GM23338 (cell line): Measurements from ENCODE around the gene THSD7A.

Experiments used
- CTCF ChIP-seq, 2 experiments: fragments of 200-600 bp in 1 of 2; sonication (generic) in 1 of 2; conservative IDR thresholded peaks; 2 replicates each; pipeline versions ENCODE4 v1.5.1 to v1.6.1; 2016 to 2017; ENCODE audit warnings: antibody characterized with exemption in 2 of 2, low read depth in 2 of 2, mild to moderate bottlenecking in 2 of 2, moderate library complexity in 1 of 2
- EZH2 ChIP-seq: fragments of 200-600 bp; sonication (generic); IDR thresholded peaks from one replicate; pipeline ENCODE4 v1.8.0; 2017; ENCODE audit warnings: antibody characterized with exemption, mild to moderate bottlenecking, low read depth; ENCODE audit not compliant: unreplicated experiment

- TF ChIP-seq EZH2 (no peak), CTCF (conservative IDR thresholded peaks at IDR 0.05; ENCODE audit: low read depth in 2 of 2) (peak in 1 of 2 experiments; percentile 24; a peak in 1 of 4 replicates)
Observed at GRCh38 chr7:11474902-11475585, 357.0 kb downstream of the THSD7A start.
